GM10266 (cell line): ENCODE measurements around the gene CFAP206.

ENCODE experiments used
- DNase-seq: peaks from one replicate; pipeline ENCODE4 v3.0.0; 2012; ENCODE audit errors: extremely low spot score
- CTCF ChIP-seq: IDR thresholded peaks from 2 replicates; pipeline ENCODE4 v1.5.1; 2012; ENCODE audit warnings: mild to moderate bottlenecking, low read depth; ENCODE audit not compliant: control insufficient read depth, insufficient read depth; ENCODE audit errors: missing control alignments

CFAP206 gene

GRCh38 chr6:87395431-87395830 lies 12.3 kb upstream of the CFAP206 start:
- TF ChIP-seq CTCF = no peak
- no peak for DNase-seq

- peak; percentile 19 for DNase-seq
- no peak for TF ChIP-seq CTCF
Observed at GRCh38 chr6:87396595-87397392, 11.0 kb upstream of the CFAP206 start.

GRCh38 chr6:87397656-87398055 lies 10.1 kb upstream of the CFAP206 start:
- TF ChIP-seq CTCF = no peak
- no peak for DNase-seq

GRCh38 chr6:87401832-87402231 lies 5.9 kb upstream of the CFAP206 start:
- no peak for TF ChIP-seq CTCF
- DNase-seq = no peak

- no peak for TF ChIP-seq CTCF
- no peak for DNase-seq
Observed at GRCh38 chr6:87407561-87407900, 241 bp upstream of the CFAP206 start.

- no peak for TF ChIP-seq CTCF
- DNase-seq = no peak
Observed at GRCh38 chr6:87408721-87409155, 966 bp downstream of the CFAP206 start.

- no peak for TF ChIP-seq CTCF
- DNase-seq = no peak
Observed at GRCh38 chr6:87419266-87419665, 11.5 kb downstream of the CFAP206 start.
